SIG-M5 treated with dmso at 0.1 percent for 504 hours (cell line): ENCODE measurements around the gene STARD9.
"Not testable (repeated sequence)": the region's sequence is repeated elsewhere in the genome, so short reads cannot be mapped to it uniquely, and the experiment has no call there.

Experiments used
- DNase-seq: peaks from one replicate; lab custom pipeline; 2025; ENCODE audit not compliant: unreplicated experiment; lab: John Stamatoyannopoulos, UW

STARD9 gene

DNA sequence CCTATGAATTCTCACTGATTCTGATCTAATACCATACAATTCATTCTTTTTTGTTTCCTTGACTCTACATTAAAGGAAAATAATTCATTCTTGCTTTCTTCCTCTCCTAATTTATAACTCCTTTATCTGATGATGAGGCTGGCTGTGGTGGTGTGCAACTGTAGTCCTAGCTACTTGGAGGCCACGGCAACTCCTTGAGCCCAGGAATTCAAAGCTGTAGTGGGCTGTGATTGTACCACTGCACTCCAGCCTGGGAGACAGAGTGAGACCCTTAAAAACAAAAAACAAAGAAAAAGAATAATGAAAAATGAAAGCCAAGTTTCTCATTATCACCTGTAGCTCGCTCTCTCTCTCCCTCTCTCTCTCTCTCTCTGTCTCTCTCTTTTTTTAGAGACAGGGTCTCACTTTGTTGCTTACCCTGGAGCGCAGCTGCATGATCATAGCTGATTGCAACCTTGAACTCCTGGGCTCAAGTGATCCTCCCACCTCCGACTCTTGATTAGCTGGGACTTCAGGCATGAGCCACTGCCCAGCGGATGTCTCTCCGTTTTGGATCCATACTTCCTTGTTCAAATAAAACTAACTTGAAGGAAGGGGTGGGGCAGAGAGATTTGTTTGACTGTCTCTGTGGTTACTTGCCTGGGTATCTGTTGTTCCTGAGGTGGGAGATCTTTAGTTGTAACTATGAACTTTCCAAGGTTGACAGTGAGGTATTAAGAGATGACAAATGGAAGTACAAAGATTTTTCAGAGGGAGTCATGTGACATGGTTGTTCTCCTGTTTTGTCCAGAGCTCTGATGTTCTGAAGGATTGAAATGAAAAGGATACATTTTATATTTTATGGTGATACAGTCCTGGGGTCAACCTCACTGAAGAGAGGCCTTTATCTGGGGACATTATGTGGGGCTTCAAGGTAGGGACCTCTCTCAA is 46.9 kb downstream of the STARD9 start:
- no peak for DNase-seq

DNA sequence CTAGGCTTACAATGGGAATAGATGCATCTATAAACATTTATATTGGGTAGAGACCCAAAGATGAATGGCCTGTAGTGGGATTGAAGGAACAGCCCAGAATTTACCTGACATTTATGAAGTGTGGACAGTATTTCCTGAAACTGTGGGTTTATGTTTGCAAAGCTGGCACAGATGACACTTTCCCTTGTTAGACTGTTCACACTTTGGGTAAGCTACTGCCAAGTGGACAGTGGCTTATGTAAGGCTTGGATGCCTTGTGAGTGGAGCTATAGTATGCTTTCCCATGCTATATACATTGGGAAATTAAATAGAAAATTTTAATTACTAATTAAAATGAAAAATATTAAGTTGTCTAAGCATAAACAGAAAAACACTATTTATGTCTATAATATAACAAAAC is 48.5 kb downstream of the STARD9 start:
- no peak for DNase-seq

DNA sequence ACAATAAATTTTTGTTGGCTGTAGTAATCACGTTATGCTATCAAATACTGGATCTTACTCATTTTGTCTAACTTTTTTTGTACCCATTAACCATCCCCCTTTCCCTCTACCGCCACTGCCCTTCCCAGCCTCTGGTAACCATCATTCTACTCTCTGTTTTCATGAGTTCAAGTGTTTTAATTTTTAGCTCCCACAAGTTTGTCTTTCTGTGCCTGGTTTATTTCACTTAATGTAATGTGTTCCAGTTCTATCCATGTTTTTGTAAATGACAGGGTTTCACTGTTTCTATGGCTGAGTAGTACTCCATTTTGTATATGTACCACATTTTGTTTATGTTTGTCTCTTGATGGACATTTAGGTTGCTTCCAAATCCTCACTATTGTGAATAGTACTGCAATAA is 52.1 kb downstream of the STARD9 start:
- no peak for DNase-seq

DNA sequence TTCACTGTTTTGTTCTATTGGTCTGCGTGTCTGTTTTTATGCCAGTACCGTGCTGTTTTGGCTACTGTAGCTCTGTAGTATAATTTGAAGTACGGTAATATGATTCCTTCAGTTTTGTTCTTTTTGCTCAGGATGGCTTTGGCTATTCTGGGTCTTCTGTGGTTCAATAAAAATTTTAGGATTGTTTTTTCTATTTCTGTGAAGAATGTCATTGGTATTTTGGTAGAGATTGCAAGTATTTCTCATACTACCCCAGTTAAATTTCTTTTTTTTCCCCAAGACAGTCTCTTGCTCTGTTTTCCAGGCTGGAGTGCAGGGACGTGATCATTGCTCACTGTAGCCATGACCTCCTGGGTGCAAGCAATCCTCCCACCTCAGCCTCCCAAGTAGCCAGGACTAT is 53.4 kb downstream of the STARD9 start:
- DNase-seq, result no peak

DNA sequence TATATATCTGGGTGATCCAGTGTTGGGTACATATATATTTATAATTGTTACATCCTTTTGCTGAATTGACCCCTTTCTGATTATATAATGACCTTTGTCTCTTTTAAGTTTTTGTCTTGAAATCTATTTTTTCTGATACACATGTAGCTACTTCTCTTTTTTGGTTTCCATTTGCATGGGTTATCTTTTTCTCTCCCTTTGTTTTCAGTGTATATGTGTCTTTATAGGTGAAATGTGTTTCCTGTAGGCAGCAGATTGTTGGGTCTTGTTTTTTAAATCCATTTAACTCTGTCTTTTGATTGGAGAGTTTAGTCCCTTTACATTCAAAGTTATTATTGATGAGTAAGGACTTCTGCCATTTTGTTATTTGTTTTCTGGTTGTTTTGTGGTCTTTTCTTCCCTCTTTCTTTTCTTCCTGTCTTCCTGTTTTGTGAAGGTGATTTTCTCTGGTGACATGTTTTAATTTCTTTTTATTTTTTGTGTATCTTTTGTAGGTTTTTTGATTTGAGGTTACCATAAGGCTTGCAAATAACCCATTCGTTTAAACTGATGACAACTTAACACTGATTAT is 56.8 kb downstream of the STARD9 start:
- peak; percentile 3 for DNase-seq

DNA sequence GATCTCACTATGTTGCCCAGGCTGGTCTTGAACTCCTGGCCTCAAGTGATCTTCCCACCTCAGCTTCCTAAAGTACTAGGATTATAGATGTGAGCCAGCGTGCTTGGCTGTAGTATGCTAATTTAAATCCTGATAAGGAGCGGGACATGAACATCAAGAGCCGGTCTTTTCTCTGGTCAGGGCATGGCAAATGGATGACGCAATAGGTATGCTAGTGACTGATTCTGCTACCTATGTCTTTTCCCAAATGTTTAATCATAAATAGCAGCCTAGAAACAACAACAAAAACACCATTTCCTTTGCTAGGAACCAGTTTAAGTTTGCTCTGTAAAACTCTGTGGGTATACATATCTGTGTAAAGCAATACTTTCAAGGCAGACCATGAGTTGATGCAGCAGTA is 64.7 kb downstream of the STARD9 start:
- no peak for DNase-seq

DNA sequence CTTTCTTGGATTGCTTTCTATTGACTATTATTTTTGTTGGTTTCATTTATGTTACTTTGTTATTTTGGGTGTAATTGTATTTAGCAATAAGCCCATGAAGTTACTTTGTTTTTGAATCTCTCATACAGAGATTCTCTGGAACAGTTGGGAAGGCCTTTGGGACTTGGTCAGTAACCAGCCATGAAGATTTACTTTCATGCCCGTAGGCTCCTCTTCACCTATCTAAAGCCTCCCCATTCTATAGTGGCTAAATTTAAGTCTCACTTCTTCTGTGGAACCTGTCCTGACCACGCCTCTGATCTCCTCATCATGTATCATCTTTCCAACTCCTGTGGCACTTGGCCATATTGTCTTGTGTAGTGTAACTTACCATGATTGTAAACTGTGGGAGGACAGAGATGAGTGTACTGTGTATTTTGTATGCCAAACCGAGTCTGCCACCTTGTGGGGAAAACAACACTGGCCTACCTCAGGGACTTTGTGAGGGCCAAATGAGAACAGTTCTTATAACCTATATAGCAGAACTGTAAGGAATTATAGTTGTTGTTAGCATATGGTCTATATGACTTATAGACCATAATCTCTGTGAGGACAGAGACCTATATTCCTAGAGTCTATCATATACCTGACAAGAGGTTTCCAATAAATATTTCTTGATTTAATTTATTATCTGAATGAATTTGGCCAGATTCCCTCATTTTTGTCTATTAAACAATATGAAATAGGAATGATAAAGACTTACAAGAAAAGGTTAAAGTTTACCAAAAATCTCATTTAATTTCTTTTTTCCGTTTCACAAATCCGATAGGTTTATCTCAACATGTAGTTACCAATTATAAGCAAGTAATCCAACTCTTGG is 75.0 kb downstream of the STARD9 start:
- peak; percentile 64 for DNase-seq

DNA sequence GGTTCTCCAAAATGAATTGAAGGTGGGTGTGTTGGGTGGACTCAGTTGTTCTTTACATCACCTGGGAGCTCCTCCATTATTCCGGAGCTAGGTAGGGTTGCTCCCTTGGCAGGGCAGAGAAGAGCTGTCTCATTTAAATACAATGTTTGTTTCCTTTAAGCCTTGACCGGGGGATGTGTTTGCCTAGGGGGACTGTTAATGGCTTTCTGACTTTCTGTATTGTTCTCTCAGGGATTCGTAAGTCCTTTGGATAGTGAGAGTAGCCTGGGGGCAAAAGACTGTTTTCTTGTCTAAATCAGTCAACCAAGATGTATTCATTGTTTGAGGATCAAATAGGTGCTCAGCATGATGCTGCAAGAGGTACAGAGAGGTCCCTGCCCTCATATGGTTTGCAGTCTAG is 90.4 kb downstream of the STARD9 start:
- DNase-seq, result no peak

DNA sequence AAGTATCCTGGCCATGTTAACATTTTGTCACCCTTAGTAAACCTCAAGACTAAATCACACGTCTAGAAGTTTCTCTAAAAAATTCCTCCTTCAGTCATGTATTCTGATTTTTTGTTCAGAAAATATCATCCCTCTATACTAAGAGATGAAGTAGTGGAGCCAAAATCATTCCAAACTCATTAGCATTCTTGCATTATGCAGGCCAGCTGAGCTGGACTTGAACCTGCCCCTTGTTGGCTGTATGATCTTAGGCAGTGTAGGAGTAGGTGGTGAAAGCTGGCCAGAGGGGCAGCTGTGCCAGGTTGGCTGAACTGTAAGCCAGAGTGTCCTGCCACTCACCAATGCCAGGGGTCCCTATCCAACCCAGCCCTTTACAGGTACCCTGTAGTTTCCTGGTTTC is 92.4 kb downstream of the STARD9 start:
- DNase-seq, result no peak

DNA sequence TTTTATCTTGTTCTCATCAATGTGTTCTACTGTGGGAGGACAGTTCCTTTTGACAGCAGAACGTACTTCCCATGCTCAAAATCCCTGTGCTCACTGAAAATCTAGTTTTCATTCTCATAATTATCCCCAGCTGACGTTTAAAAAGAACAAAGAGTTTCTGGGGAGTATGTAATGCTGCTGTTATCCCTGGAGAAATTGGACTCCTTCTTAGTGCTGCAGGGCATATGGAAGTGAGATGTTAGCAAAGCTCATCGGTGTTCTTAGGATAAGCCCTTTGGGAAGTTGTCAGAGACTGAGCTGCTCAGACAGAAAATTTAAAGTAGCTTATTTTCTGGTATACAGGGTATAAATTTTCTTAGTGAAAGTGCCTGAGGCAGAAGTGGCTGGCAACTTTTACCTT is 95.0 kb downstream of the STARD9 start:
- DNase-seq, result no peak

DNA sequence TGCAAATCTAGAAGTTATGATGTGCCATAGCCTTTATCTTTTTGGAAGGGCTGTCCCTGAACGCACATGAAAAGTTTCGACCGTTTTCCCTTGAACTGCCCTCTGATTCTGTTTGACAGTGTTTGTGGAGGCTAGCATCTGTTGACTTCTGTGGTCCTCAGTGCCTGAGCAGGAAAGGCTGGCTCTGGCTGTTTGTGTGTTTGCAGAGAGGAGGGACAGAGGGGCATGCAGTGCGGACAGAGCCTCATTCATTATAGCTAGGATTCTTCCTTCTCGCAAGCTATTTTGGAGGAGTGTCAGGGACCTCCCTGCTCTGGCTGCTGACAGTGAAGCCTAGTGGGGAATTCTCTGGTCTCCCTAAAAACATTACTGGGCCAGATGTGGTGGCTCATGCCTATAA is 97.0 kb downstream of the STARD9 start:
- no peak for DNase-seq

DNA sequence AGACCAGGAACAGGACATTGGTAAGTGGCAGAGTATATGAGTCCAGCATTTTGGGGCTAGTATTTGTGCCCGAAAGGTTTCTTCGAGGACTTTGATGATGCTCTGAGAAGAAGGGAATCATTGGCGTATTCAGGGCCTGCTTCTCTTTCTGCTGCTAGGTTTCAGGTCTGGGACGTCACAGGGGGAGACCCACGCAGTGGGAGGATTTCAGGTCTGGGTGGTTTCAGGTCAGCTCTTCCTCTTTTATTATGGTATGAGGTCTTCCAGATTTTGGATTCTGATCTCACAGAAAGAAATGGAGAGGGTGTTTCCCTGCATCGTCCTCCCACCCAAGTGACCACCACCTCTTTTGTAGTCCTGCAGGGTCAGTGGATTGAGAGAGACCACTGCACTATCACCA is 99.1 kb downstream of the STARD9 start:
- no peak for DNase-seq

DNA sequence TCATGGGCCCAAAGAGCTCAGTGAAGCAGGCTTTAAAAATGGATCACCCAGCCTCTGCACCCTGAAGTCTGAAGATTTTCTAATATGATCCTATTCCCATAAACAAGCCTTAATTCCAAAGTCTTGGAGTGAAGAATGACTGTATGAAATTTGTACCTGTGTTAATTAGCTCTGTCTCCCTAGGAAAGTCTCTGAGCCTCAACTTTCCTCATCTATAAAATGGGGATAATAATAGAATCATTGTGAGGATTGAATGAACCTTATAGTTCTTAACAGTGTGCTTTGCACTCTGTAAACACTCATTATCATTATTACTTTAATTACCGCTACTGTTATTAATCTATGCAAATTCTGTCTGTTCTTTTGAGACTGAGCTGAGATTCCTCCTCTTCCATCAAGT is 99.6 kb downstream of the STARD9 start:
- no peak for DNase-seq

DNA sequence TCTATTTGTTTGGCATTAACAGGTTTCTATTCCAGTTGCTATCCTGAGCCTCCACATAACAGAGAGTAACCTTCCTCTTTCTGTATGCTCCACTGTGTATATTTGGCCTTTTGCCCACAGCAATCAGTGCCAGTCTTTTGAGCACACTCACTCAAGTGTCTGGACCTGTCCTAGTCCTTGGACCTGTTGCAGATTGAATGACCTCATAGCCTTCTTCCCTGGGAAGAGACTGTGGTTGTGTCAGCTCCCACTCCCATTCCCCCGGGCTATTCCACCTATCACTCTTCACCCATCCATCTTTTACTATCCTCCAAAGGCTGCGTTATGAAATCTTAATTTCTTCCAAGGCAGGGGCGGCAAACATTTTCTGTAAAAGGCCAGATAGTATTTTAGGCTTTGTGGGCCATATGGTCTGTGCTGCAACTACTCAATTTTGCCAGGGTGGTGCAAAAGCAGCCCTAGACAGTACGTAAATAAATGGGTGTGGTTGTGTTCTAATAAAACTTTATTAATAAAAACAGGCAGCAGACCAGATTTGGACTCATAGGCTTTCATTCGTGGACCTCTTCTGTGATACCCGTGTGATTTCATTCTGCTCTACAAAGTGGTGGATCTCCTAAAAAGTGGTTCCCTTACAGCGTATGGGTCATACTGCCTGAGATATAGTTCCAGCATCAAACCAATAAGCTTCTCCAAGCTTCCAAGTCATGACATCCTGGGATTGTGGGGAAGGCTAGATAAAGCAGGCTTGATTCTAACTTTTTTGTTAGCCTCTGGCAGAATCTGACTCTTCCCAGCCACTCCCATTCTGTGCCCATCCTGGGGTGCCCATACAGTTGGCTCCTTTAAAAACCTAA is 104.1 kb downstream of the STARD9 start:
- no peak for DNase-seq

DNA sequence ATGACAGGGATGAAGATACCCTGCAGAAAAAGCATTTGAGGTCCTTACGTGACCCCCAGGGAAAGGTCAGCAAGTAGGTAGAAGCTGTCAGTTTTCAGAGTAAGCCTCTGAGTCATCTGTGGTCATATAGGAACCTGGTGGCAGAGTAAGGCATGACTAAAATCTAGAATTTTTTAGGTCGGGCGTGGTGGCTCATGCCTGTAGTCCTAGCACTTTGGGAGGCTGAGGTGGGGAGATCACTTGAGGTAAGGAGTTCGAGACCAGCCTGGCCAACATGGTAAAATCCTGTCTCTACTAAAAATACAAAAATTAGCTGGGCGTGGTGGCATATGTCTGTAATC is 104.7 kb downstream of the STARD9 start:
- DNase-seq, result not testable (repeated sequence)

DNA sequence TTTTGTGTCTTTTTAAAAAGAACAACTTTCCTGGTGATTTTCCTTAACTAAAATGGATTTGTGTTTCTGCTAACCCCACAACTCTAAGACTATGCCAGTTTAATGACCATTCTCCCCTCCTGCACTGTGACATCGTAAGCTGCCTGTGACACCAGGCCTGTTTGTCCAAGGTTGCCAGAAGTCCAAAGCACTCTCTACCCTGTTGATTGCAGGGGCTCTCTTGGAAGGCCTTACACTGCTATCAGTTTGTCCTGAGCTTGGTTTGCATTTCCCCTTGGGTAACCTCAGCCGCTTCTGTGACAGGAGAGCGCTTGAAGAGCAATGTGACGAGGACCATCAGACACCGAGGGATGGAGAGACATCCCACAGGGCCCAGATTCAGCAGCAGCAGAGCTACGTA is 105.7 kb downstream of the STARD9 start:
- DNase-seq, result no peak

DNA sequence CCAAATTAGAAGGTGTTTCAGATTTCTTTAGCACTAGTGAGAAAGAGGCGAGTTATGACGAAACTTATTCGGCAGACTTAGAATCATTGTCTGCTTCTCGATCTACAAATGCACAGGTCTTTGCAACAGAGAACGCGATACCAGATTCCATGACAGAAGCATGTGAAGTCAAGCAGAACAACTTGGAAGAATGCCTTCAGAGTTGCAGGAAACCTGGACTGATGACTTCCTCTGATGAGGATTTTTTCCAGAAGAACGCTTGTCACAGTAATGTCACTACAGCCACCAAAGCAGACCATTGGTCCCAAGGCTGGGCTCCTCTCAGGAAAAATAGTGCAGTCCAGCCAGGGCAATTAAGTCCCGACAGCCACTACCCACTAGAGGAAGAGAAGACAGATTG is 110.9 kb downstream of the STARD9 start:
- no peak for DNase-seq

DNA sequence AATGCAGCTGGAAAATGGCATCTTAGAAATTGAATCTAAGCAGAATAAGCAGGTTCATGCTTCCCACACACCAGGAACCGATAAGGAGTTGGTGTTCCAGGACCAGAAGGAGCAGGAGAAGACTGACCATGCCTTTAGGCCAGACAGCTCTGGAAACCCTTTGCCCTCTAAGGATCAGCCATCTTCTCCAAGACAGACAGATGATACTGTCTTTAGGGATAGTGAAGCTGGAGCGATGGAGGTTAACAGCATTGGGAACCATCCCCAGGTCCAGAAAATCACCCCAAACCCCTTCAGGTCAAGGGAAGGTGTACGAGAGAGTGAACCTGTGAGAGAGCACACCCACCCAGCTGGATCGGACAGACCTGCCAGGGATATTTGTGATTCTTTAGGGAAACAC is 112.3 kb downstream of the STARD9 start:
- no peak for DNase-seq

DNA sequence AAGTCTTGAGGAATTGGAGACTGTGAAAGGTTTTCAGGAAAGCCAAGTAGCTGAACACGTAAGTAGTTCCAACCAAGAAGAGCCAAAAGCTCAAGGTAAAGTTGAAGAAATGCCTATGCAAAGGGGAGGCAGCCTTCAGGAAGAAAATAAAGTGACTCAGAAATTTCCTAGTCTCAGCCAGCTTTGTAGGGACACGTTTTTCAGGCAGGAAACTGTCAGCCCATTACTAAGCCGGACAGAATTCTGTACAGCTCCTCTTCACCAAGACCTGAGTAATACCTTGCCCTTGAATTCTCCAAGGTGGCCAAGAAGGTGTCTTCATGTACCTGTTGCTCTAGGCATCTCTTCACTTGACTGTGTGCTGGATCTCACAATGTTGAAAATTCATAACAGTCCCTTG is 112.9 kb downstream of the STARD9 start:
- no peak for DNase-seq

DNA sequence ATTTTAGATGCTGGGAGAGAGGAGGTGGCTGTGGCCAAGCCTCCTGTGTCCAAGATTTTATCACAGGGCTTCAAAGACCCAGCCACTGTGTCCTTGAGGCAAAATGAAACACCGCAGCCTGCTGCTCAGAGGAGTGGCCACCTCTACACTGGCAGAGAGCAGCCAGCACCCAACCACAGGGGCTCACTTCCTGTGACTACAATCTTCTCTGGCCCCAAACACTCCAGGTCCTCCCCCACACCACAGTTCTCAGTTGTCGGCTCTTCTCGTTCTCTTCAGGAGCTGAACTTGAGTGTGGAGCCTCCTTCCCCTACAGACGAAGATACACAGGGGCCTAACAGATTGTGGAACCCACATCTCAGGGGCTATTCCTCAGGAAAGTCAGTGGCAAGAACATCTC is 115.9 kb downstream of the STARD9 start:
- no peak for DNase-seq

DNA sequence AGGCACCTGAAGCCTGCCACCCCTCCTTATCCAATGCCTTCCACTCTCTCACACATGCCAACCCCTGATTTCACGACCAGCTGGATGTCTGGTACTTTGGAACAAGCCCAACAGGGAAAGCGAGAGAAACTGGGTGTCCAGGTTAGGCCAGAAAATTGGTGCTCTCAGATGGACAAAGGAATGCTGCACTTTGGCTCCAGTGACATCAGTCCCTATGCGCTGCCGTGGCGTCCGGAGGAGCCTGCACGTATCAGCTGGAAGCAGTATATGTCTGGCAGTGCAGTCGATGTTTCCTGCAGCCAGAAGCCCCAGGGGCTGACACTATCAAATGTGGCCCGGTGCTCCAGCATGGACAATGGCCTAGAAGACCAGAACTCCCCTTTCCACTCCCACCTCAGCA is 116.4 kb downstream of the STARD9 start:
- DNase-seq, result no peak
